Ascending aorta (tissue), 2 donors: ENCODE data around the gene CADM1. TPM values are rescaled to one million over a fixed set of nuclear protein-coding genes. Genes with fewer than 3 reads are reported as not detected.

Source experiments
- DNase-seq, 2 donors: peaks; one replicate each; pipeline ENCODE4 v3.0.0-alpha.2; 2019; ENCODE audit warnings: low spot score in 2 of 2
- H3K27ac ChIP-seq, 2 donors: fragments of 200-600 bp; sonication (generic); one replicate each; pipeline ENCODE4 v1.5.1; 2016 to 2017; ENCODE audit warnings: mild to moderate bottlenecking in 1 of 2
- H3K27me3 ChIP-seq: fragments of 200-600 bp; sonication (generic); one replicate; pipeline ENCODE4 v1.5.1; 2017
- H3K36me3 ChIP-seq, 2 donors: fragments of 200-600 bp; sonication (generic); one replicate each; pipeline ENCODE4 v1.5.1; 2016
- H3K4me1 ChIP-seq, 2 donors: fragments of 200-600 bp; sonication (generic); one replicate each; pipeline ENCODE4 v1.5.1; 2016 to 2017; ENCODE audit warnings: mild to moderate bottlenecking in 1 of 2
- H3K4me3 ChIP-seq, 2 donors: fragments of 200-600 bp; sonication (generic); one replicate each; pipeline ENCODE4 v1.5.1; 2016 to 2017; ENCODE audit warnings: mild to moderate bottlenecking in 1 of 2
- H3K9me3 ChIP-seq, 2 donors: fragments of 200-600 bp; sonication (generic); one replicate each; pipeline ENCODE4 v1.5.1; 2016
- CTCF ChIP-seq, 3 experiments: fragments of 200-600 bp in 2 of 3; fragments of 450-650 bp in 1 of 3; sonication (generic) in 2 of 3; IDR thresholded peaks; one replicate each; pipeline ENCODE4 v1.5.1; 2016 to 2019; ENCODE audit warnings: antibody characterized with exemption in 3 of 3, mild to moderate bottlenecking in 1 of 3, moderate library complexity in 1 of 3
- intact Hi-C: fragments of 100-400 bp; cut with DNase I; formaldehyde crosslinking; loops from one replicate; pipeline ENCODE4 v1.15.1; 2023
- total RNA-seq: library from RNA; depleted of rRNA; stranded (reverse); fragments of >200 nt; gene quantifications from one replicate; pipeline ENCODE4 v1.1.0, GENCODE V29; 2016

CADM1 gene
- total RNA-seq, 1 donor from 2014 or later, result 2.4 TPM

GRCh38 chr11:115452241-115452640 is 52.0 kb downstream of the CADM1 start:
- DNase-seq, result no peak
- Histone ChIP-seq H3K4me1 (no peaks in the 10 kb centered on the region), H3K27me3 (no peaks in the 10 kb centered on the region), H3K36me3 (no peaks in the 10 kb centered on the region), H3K9me3 (peaks cover 0 to 11% of the 10 kb centered on the region in 2 donors), H3K27ac (no peak overlapping the region), H3K4me3 (no peak overlapping the region)
- intact Hi-C loops, result no loop called here
- no peak for TF ChIP-seq CTCF (IDR thresholded peaks at IDR 0.05)

GRCh38 chr11:115450519-115450918 is 53.7 kb downstream of the CADM1 start:
- Histone ChIP-seq H3K9me3 (peaks cover 0 to 28% of the 10 kb centered on the region in 2 donors), H3K27ac (no peak overlapping the region), H3K36me3 (no peaks in the 10 kb centered on the region), H3K4me3 (no peak overlapping the region), H3K4me1 (no peaks in the 10 kb centered on the region), H3K27me3 (no peaks in the 10 kb centered on the region)
- DNase-seq, result no peak
- no peak for TF ChIP-seq CTCF (IDR thresholded peaks at IDR 0.05)
- intact Hi-C loops, result no loop called here

GRCh38 chr11:115447273-115447864 is 56.8 kb downstream of the CADM1 start:
- H3K27me3 ChIP-seq, result no peaks in the 10 kb centered on the region
- DNase-seq, result no peak
- H3K9me3 ChIP-seq, result peaks cover 0 to 28% of the 10 kb centered on the region in 2 donors

GRCh38 chr11:115446214-115446613 is 58.0 kb downstream of the CADM1 start:
- intact Hi-C loops, result no loop called here
- H3K9me3 ChIP-seq, result peaks cover 0 to 28% of the 10 kb centered on the region in 2 donors

More at GRCh38 chr11:115447273-115447864, 56.8 kb downstream of the CADM1 start:
- Histone ChIP-seq H3K4me3 (no peak overlapping the region), H3K27ac (no peak overlapping the region), H3K4me1 (no peaks in the 10 kb centered on the region), H3K36me3 (no peaks in the 10 kb centered on the region)
- intact Hi-C loops, result no loop called here
- no peak for TF ChIP-seq CTCF (IDR thresholded peaks at IDR 0.05)

GRCh38 chr11:115444542-115444941 is 59.7 kb downstream of the CADM1 start:
- Histone ChIP-seq H3K4me3 (no peak overlapping the region), H3K9me3 (peaks cover 0 to 28% of the 10 kb centered on the region in 2 donors), H3K4me1 (no peaks in the 10 kb centered on the region), H3K27me3 (no peaks in the 10 kb centered on the region), H3K36me3 (no peaks in the 10 kb centered on the region), H3K27ac (no peak overlapping the region)
- DNase-seq, result no peak
- intact Hi-C loops, result no loop called here
- no peak for TF ChIP-seq CTCF (IDR thresholded peaks at IDR 0.05)

More at GRCh38 chr11:115446214-115446613, 58.0 kb downstream of the CADM1 start:
- H3K27ac ChIP-seq, result no peak overlapping the region
- no peak for DNase-seq
- H3K36me3 ChIP-seq, result no peaks in the 10 kb centered on the region
- TF ChIP-seq CTCF (IDR thresholded peaks at IDR 0.05), result no peak
- H3K4me3 ChIP-seq, result no peak overlapping the region
- H3K27me3 ChIP-seq, result no peaks in the 10 kb centered on the region
- no peaks in the 10 kb centered on the region for H3K4me1 ChIP-seq
